NCI-H69 (cell line): ENCODE data around the gene VIPR2.
"Not testable (repeated sequence)": the region's sequence is repeated elsewhere in the genome, so short reads cannot be mapped to it uniquely, and the experiment has no call there.

ENCODE experiments used
- DNase-seq: peaks from one replicate; lab custom pipeline; 2025; lab: John Stamatoyannopoulos, UW

The VIPR2 gene

GRCh38 chr7:158988302-158988862 lies 156.3 kb downstream of the VIPR2 start:
- no peak for DNase-seq

DNA sequence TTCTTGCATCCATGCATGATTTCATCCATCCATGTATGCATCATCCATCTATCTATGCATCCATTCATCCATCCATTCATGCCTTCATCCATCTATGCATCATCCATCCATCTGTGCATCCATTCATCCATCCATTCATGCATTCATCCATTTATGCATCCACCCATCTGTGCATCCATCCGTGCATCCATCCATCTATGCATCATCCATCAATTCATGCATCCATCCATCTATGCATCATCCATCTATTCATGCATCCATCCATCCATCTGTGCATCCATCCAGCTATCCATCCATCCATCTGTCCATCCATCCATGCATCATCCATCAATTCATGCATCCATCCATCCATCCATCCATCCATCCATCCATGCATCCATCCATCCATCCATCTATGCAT lies 157.0 kb downstream of the VIPR2 start:
- DNase-seq, result no peak

DNA sequence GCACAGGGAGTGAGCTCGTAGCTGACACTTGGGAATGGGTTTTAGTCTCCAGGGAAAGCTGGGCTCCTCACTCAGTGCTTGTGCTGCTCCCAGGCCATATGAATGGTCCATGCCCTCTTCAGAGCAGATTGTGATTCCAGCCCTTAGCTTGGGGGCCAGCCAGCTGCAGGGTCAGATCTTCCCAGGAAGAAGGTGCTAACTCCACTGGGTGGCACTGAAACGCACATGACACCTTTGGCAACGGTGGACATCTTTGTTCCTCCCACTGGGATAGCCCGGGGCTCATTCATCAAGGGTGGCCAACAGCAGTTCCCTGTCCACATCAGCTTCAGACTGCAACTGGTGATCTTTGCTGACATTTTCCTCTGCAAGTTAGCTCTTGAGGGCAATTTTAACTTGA lies 159.1 kb downstream of the VIPR2 start:
- peak; percentile 33 for DNase-seq

- DNase-seq, result not testable (repeated sequence)
Measured at GRCh38 chr7:158984007-158984406, 160.7 kb downstream of the VIPR2 start.

- not testable (repeated sequence) for DNase-seq
Measured at GRCh38 chr7:158982080-158982479, 162.6 kb downstream of the VIPR2 start.

DNA sequence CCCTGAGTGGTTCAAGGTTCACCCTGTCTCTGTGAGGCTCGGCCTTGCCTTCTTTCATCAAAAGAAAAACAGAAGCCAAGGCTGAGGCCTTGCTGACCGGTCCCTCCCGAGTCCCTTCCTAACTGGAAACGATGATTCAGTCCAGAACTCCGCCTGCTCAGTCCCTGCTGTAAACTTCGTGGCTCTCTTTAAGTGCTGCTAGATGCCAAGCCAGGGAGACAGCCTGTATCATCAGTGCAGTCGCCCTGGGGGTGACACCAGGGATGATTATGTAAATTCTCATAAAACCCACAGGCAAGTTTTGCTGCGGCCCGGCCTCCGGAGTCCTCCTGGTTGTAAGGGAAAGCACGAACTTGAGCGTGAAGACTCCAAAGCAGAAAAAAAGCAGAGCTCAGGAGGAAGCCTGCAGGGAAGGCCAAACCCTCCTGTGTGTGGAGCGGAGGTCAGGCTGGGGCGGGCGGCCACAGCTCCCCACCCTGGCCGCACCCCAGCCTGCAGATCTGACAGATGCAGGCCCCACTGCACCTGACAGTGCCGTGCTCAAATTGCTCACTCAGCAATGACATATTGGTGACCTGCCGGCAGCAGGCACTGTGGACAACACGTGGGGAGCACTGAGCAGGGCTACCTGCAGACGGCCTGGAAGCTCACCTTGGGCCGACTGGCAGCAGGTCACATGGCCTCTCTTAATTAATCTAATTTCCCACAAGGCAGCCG lies 164.9 kb downstream of the VIPR2 start:
- DNase-seq, result no peak

- DNase-seq, result no peak
Measured at GRCh38 chr7:158979023-158979529, 165.6 kb downstream of the VIPR2 start.
